ENCODE measurements around the gene TMEM151B. TPM values are rescaled to one million over a fixed set of nuclear protein-coding genes. Genes with fewer than 3 reads are reported as not detected.
A peak's percentile ranks its signal among the peaks of the same experiment; 100 is the strongest.

Gene TMEM151B
- total RNA-seq, 6 donors from 2014 or later, result not detected

DNA sequence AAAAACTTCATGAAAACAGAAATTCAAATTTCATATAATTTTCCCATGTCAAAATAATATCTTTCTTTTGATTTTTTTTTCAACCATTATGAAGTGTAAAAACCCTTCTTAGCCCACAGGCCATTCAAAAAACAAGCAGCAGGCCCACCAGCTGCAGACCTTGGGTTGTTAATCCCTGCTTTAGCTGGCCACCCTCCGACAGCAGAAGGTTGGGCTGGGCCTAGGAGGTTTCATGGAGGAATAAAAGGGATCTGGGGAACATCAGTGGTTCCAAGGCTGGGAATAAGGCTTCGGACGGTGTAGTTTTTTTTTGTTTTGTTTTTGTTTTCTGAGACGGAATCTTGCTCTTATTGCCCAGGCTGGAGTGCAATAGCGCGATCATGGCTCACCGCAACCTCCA is 26.9 kb upstream of the TMEM151B start:
- Histone ChIP-seq H3K4me3 (no peak overlapping the region), H3K36me3 (no peaks in the 10 kb centered on the region), H3K4me1 (peaks cover 2 to 14% (median 13%) of the 10 kb centered on the region in 4 donors), H3K9me3 (no peaks in the 10 kb centered on the region), H3K27ac (no peak overlapping the region), H3K27me3 (no peaks in the 10 kb centered on the region)
- ATAC-seq (ENCODE audit: low FRiP score in 2 of 2), result no peak
- DNase-seq, result no peak
- TF ChIP-seq POLR2A (IDR thresholded peaks at IDR 0.05), result no peak
- no peak for TF ChIP-seq CTCF (IDR thresholded peaks at IDR 0.05)
- TF ChIP-seq POLR2AphosphoS5 (IDR thresholded peaks at IDR 0.05), result no peak
- no peak for TF ChIP-seq EP300 (IDR thresholded peaks at IDR 0.05)
- 97% methylated on average over 7 of the region's 7 CpGs for WGBS, 2 donors

GRCh38 chr6:44245391-44245911 is 24.8 kb upstream of the TMEM151B start:
- no peaks in the 10 kb centered on the region for H3K27me3 ChIP-seq
- H3K4me3 ChIP-seq, result peak overlapping the region in 3 of 4 donors; percentile 79 to 98 (median 88)
- WGBS, 2 donors, result 76 to 79% methylated on average over 10 to 12 of the region's 12 CpGs
- peaks cover 12 to 28% (median 23%) of the 10 kb centered on the region in 4 donors for H3K4me1 ChIP-seq
- H3K36me3 ChIP-seq, result peaks cover 13 to 19% (median 17%) of the 10 kb centered on the region in 4 donors
- peak overlapping the region; percentile 88 to 99 (median 94) for H3K27ac ChIP-seq
- H3K9me3 ChIP-seq, result no peaks in the 10 kb centered on the region
- no peak for TF ChIP-seq EP300 (IDR thresholded peaks at IDR 0.05)
- TF ChIP-seq POLR2AphosphoS5 (IDR thresholded peaks at IDR 0.05), result no peak
- no peak for TF ChIP-seq POLR2A (IDR thresholded peaks at IDR 0.05)
- no peak for TF ChIP-seq CTCF (IDR thresholded peaks at IDR 0.05)
- ATAC-seq (ENCODE audit: low FRiP score in 2 of 2), result no peak
- no peak for DNase-seq

- Histone ChIP-seq H3K27ac (peak overlapping the region; percentile 88 to 99 (median 94)), H3K27me3 (no peaks in the 10 kb centered on the region), H3K4me3 (peak overlapping the region; percentile 79 to 98 (median 87)), H3K9me3 (no peaks in the 10 kb centered on the region), H3K4me1 (peaks cover 15 to 28% (median 23%) of the 10 kb centered on the region in 4 donors), H3K36me3 (peaks cover 19 to 26% (median 23%) of the 10 kb centered on the region in 4 donors)
- peak in 2 of 6 experiments; percentile 27 to 49 for TF ChIP-seq CTCF (IDR thresholded peaks at IDR 0.05)
- peak in 3 of 4 donors; percentile 19 to 50 (median 47) for TF ChIP-seq POLR2A (IDR thresholded peaks at IDR 0.05)
- TF ChIP-seq POLR2AphosphoS5 (IDR thresholded peaks at IDR 0.05), result peak; percentile 6 to 71
- TF ChIP-seq EP300 (IDR thresholded peaks at IDR 0.05), result peak in 1 of 4 donors; percentile 89
- WGBS, 2 donors, result 0 to 2% methylated on average over 9 to 57 of the region's 62 CpGs
- ATAC-seq (ENCODE audit: low FRiP score in 2 of 2) (peak; percentile 90 to 92), DNase-seq (peak; percentile 94 to 99)
Measured at GRCh38 chr6:44245912-44246662, 24.2 kb upstream of the TMEM151B start.

DNA sequence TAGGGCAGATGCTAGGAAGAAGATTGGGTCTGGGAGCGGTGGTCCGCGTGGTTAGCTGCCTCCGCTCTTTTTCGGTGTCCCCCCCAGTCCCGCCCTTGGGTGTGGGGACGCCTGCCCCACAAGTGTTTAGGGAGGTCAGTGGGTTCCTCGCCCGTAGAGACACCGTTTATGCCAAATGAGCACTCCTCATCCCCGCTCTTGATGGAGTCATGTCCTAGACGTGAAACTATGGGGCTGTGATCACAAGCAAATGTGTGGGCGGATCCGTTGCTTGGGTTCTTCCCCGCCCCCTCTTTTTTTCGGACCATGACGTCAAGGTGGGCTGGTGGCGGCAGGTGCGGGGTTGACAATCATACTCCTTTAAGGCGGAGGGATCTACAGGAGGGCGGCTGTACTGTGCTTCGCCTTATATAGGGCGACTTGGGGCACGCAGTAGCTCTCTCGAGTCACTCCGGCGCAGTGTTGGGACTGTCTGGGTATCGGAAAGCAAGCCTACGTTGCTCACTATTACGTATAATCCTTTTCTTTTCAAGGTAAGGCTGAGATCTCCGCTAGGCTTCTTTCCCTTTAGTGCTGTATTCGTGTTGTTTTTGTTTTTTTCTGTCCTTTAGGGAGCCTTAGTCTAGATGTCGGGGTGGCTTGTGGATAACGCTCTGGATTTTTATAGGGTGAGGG is 23.4 kb upstream of the TMEM151B start, which contains the start of gene HSP90AB1:
Gene HSP90AB1, plus strand, starts transcription at position 439 of the 675 bp plus-strand sequence. CDS start 1,529 bp downstream, outside the sequence.
- peak within 1 kb of the TSS; percentile 88 to 99 (median 94) for H3K27ac ChIP-seq
- no peaks in the 10 kb centered on the region for H3K27me3 ChIP-seq
- TF ChIP-seq EP300 (IDR thresholded peaks at IDR 0.05) (peak in 1 of 4 donors; percentile 88), POLR2AphosphoS5 (IDR thresholded peaks at IDR 0.05) (peak; percentile 99 to 100), POLR2A (IDR thresholded peaks at IDR 0.05) (peak; percentile 95 to 99 (median 96)), CTCF (IDR thresholded peaks at IDR 0.05) (no peak)
- ATAC-seq (ENCODE audit: low FRiP score in 2 of 2), result peak; percentile 95 to 96
- WGBS, 2 donors, result 0 to 1% methylated on average over 23 to 34 of the region's 34 CpGs
- H3K4me3 ChIP-seq, result peak within 1 kb of the TSS; percentile 79 to 98 (median 87)
- H3K9me3 ChIP-seq, result no peaks in the 10 kb centered on the region
- H3K36me3 ChIP-seq, result peaks cover 25 to 33% (median 30%) of the 10 kb centered on the region in 4 donors
- peak; percentile 72 to 96 for DNase-seq
- peaks cover 15 to 28% (median 23%) of the 10 kb centered on the region in 4 donors for H3K4me1 ChIP-seq

Data from upper lobe of left lung (tissue), 6 donors.